ENCODE results near the gene HELZ2.

The HELZ2 gene

GRCh38 chr20:63574156-63574828 is at the start of gene HELZ2:
Gene HELZ2 (minus strand): TSS chr20:63574239. CDS start chr20:63572385, 1,854 bp downstream.
- H3K4me3 ChIP-seq (ENCODE audit: low read depth, low read length) = peak within 1 kb of the TSS; percentile 66
- peak; percentile 76 for DNase-seq (ENCODE audit: low read depth)

GRCh38 chr20:63622732-63623131 is 48.7 kb upstream of the HELZ2 start:
- no peak for DNase-seq (ENCODE audit: low read depth)
- H3K4me3 ChIP-seq (ENCODE audit: low read depth, low read length) = no peak overlapping the region
- TF ChIP-seq MYC (IDR thresholded peaks at IDR 0.05; ENCODE audit: low read depth, low read length) (no peak), CTCF (IDR thresholded peaks at IDR 0.05; ENCODE audit: low read depth, low read length) (no peak), POLR2A (IDR thresholded peaks at IDR 0.05; ENCODE audit: extremely low read depth, insufficient read length) (no peak), MAX (IDR thresholded peaks at IDR 0.05; ENCODE audit: low read depth, low read length) (no peak)

More at GRCh38 chr20:63574156-63574828, at the start of gene HELZ2:
- no peak for TF ChIP-seq MAX (IDR thresholded peaks at IDR 0.05; ENCODE audit: low read depth, low read length)
- TF ChIP-seq CTCF (IDR thresholded peaks at IDR 0.05; ENCODE audit: low read depth, low read length) = no peak
- peak; percentile 18; the same call in 1 of the 2 replicates for TF ChIP-seq MYC (IDR thresholded peaks at IDR 0.05; ENCODE audit: low read depth, low read length)
- peak; percentile 48 for TF ChIP-seq POLR2A (IDR thresholded peaks at IDR 0.05; ENCODE audit: extremely low read depth, insufficient read length)

GRCh38 chr20:63622096-63622495 is 48.1 kb upstream of the HELZ2 start:
- DNase-seq (ENCODE audit: low read depth) = no peak
- TF ChIP-seq MAX (IDR thresholded peaks at IDR 0.05; ENCODE audit: low read depth, low read length) = no peak
- no peak overlapping the region for H3K4me3 ChIP-seq (ENCODE audit: low read depth, low read length)

GRCh38 chr20:63620991-63621390 is 47.0 kb upstream of the HELZ2 start:
- no peak for DNase-seq (ENCODE audit: low read depth)
- no peak overlapping the region for H3K4me3 ChIP-seq (ENCODE audit: low read depth, low read length)
- TF ChIP-seq MAX (IDR thresholded peaks at IDR 0.05; ENCODE audit: low read depth, low read length) (no peak), POLR2A (IDR thresholded peaks at IDR 0.05; ENCODE audit: extremely low read depth, insufficient read length) (no peak), CTCF (IDR thresholded peaks at IDR 0.05; ENCODE audit: low read depth, low read length) (no peak), MYC (IDR thresholded peaks at IDR 0.05; ENCODE audit: low read depth, low read length) (no peak)

- DNase-seq (ENCODE audit: low read depth) = no peak
- no peak overlapping the region for H3K4me3 ChIP-seq (ENCODE audit: low read depth, low read length)
- no peak for TF ChIP-seq POLR2A (IDR thresholded peaks at IDR 0.05; ENCODE audit: extremely low read depth, insufficient read length)
Observed at GRCh38 chr20:63619505-63619904, 45.5 kb upstream of the HELZ2 start.

GRCh38 chr20:63619086-63619485 is 45.0 kb upstream of the HELZ2 start:
- no peak for TF ChIP-seq CTCF (IDR thresholded peaks at IDR 0.05; ENCODE audit: low read depth, low read length)
- TF ChIP-seq MAX (IDR thresholded peaks at IDR 0.05; ENCODE audit: low read depth, low read length) = no peak
- no peak for TF ChIP-seq MYC (IDR thresholded peaks at IDR 0.05; ENCODE audit: low read depth, low read length)
- TF ChIP-seq POLR2A (IDR thresholded peaks at IDR 0.05; ENCODE audit: extremely low read depth, insufficient read length) = no peak
- H3K4me3 ChIP-seq (ENCODE audit: low read depth, low read length) = no peak overlapping the region
- no peak for DNase-seq (ENCODE audit: low read depth)

All from NB4 (cell line).